HG03108 (cell line): Measurements from ENCODE around the gene BRD3OS.

Experiments
- ATAC-seq: cut with Tn5 transposase; IDR thresholded peaks from one replicate; pipeline ENCODE4 v1.9.1; 2021; ENCODE audit warnings: moderate library complexity; ENCODE audit not compliant: unreplicated experiment

BRD3OS gene

GRCh38 chr9:134032456-134033222 is 7.4 kb downstream of the BRD3OS start:
- no peak for ATAC-seq

GRCh38 chr9:134033516-134034214 is 8.4 kb downstream of the BRD3OS start:
- ATAC-seq: no peak

GRCh38 chr9:134034215-134035040 is 9.1 kb downstream of the BRD3OS start:
- no peak for ATAC-seq

GRCh38 chr9:134035041-134036039 is 10.1 kb downstream of the BRD3OS start:
- no peak for ATAC-seq

- ATAC-seq: no peak
Measured at GRCh38 chr9:134036130-134036529, 10.8 kb downstream of the BRD3OS start.

GRCh38 chr9:134037641-134038040 is 12.4 kb downstream of the BRD3OS start:
- ATAC-seq: no peak

GRCh38 chr9:134039386-134040175 is 14.3 kb downstream of the BRD3OS start:
- ATAC-seq: no peak

- ATAC-seq: no peak
Measured at GRCh38 chr9:134040176-134040565, 14.9 kb downstream of the BRD3OS start.

GRCh38 chr9:134040781-134041648 is 15.7 kb downstream of the BRD3OS start:
- no peak for ATAC-seq

GRCh38 chr9:134041649-134041962 is 16.3 kb downstream of the BRD3OS start:
- no peak for ATAC-seq

GRCh38 chr9:134043531-134043988 is 18.3 kb downstream of the BRD3OS start:
- ATAC-seq: no peak

- ATAC-seq: no peak
Measured at GRCh38 chr9:134044944-134045343, 19.7 kb downstream of the BRD3OS start.

- ATAC-seq: no peak
Measured at GRCh38 chr9:134045841-134046544, 20.7 kb downstream of the BRD3OS start.

GRCh38 chr9:134046894-134047681 is 21.8 kb downstream of the BRD3OS start:
- no peak for ATAC-seq

GRCh38 chr9:134047868-134048581 is 22.7 kb downstream of the BRD3OS start:
- ATAC-seq: no peak

- ATAC-seq: no peak
Measured at GRCh38 chr9:134048582-134048968, 23.3 kb downstream of the BRD3OS start.

GRCh38 chr9:134049236-134049635 is 24.0 kb downstream of the BRD3OS start:
- no peak for ATAC-seq
